ENCODE measurements around the gene NYNRIN. TPM values are rescaled to one million over a fixed set of nuclear protein-coding genes. Genes with fewer than 3 reads are reported as not detected.

Gene NYNRIN
- total RNA-seq, 1 experiment from 2014 or later, result 16.6 TPM

DNA sequence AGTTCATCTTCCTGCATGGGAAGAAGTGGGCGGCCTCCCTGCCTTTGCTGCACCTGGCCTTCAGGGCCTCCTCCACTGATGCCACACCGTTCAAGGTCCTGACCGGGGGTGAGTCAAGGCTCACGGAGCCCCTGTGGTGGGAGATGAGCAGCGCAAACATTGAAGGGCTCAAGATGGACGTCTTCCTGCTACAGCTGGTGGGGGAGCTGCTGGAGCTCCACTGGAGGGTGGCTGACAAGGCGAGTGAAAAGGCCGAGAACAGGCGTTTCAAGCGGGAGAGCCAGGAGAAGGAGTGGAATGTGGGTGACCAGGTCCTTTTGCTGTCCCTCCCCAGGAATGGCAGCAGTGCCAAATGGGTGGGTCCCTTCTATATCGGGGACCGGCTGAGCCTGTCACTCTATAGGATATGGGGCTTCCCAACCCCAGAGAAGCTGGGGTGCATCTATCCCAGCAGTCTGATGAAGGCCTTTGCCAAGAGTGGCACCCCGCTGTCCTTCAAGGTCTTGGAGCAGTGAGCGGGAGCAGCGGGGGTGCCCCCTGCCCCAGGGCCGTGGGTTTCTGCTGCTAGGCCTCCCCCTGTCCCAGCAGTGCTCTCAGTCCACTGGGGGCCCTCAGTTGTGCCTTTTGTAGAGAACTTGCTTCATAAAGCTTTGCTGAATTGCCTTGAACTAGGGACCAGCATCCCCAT, 18.3 kb downstream of the NYNRIN start:
- H3K9me3 Mint-ChIP-seq, result no peaks in the 10 kb centered on the region
- H3K27ac Mint-ChIP-seq, result no peak overlapping the region
- H3K27me3 Mint-ChIP-seq (ENCODE audit: low read depth), result peaks cover 30% of the 10 kb centered on the region
- DNase-seq (ENCODE audit: low spot score) (no peak), ATAC-seq (no peak)
- no peaks in the 10 kb centered on the region for H3K4me1 Mint-ChIP-seq
- ChIA-PET CTCF (interaction anchor here (0.7 to 5.4 kb wide), 7 partner anchors 10 to 84 kb away, joined by 3 to 37 read pairs (median 4); partner anchors contain the start of genes ADCY4, CBLN3, KHNYN and NYNRIN), POLR2A (interaction anchor here (0.9 kb wide), 1 partner anchor 17 kb away, joined by 3 read pairs; no protein-coding TSS in a partner anchor)
- H3K36me3 Mint-ChIP-seq, result peaks cover 9% of the 10 kb centered on the region; the same call in 1 of the 2 replicates
- TF ChIP-seq JAZF1 (CRISPR knock-in tag; IDR thresholded peaks at IDR 0.05), result no peak
- H3K4me3 Mint-ChIP-seq, result no peak overlapping the region

DNA sequence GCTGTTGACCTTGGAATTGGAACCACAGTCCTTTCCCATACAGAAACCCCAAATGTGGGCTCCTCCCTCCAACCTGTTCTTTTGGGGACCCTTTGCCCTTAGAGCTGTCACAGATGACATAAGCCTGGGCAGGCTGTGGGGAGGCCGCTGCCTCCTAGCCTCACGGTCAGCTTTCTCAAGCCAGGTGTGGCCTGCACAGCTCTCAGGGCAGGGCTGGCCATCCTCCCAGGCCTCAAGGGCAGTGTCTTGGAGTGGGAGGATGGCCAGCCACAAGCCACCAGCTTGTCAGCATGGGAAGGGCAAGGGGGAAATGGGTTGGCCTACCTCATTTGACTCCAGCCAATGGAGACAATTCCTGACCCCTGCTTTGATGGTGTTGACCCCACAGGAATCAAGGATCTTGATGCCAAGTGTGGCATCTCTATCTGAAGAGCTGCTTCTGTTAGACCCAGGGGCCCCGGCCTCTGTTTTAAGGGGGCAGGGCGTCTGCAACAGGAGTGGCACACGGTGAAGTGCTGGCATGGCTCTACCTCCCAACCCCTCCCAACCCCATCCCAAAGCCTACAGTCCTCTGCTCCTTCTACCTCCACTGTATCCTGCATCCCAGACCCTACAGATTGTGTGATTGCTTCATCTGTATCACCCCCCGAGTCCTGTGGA, 19.2 kb downstream of the NYNRIN start:
- no peak overlapping the region for H3K4me3 Mint-ChIP-seq
- ChIA-PET CTCF (interaction anchor here (1.1 to 5.4 kb wide), 7 partner anchors 9 to 85 kb away, joined by 3 to 37 read pairs (median 4); partner anchors contain the start of genes ADCY4, CBLN3 and KHNYN), POLR2A (no interaction called here)

DNA sequence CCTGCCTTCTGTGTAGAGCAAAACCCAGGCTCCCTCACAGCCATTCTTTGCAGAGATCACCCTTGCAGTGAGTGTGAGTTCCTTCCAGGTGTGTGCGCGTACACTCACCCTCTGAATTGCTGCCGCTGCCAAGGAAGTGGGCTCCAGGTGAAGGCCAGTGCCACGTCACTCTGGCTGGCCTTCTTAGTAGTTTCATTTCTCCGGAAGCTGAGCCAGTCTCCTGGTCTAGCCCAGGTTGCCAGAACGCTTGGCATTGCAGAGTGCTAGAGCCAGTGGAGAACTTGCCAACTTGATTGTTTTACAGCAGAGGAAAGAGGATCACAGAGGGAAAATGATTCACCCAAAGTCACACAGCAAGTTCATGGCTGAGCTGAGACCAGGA, 19.7 kb downstream of the NYNRIN start:
- TF ChIP-seq MXD4 (CRISPR knock-in tag; IDR thresholded peaks at IDR 0.05; ENCODE audit: borderline replicate concordance), result no peak
- no peak for TF ChIP-seq ETV6 (CRISPR knock-in tag; IDR thresholded peaks at IDR 0.05)
- no peak for TF ChIP-seq JUN (CRISPR knock-in tag; IDR thresholded peaks at IDR 0.05)
- TF ChIP-seq GTF2I (CRISPR knock-in tag; conservative IDR thresholded peaks at IDR 0.05), result no peak
- no peak for TF ChIP-seq KAT7 (CRISPR knock-in tag; IDR thresholded peaks at IDR 0.05; ENCODE audit: borderline replicate concordance)
- no peak for TF ChIP-seq NR3C1 (CRISPR knock-in tag; conservative IDR thresholded peaks at IDR 0.05; ENCODE audit: low read depth)
- no peak for TF ChIP-seq SMAD4 (CRISPR knock-in tag; IDR thresholded peaks at IDR 0.05)
- TF ChIP-seq NR2C2 (CRISPR knock-in tag; IDR thresholded peaks at IDR 0.05), result no peak
- TF ChIP-seq, protein P1, sequence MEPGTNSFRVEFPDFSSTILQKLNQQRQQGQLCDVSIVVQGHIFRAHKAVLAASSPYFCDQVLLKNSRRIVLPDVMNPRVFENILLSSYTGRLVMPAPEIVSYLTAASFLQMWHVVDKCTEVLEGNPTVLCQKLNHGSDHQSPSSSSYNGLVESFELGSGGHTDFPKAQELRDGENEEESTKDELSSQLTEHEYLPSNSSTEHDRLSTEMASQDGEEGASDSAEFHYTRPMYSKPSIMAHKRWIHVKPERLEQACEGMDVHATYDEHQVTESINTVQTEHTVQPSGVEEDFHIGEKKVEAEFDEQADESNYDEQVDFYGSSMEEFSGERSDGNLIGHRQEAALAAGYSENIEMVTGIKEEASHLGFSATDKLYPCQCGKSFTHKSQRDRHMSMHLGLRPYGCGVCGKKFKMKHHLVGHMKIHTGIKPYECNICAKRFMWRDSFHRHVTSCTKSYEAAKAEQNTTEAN (CRISPR knock-in tag; IDR thresholded peaks at IDR 0.05), result no peak
- TF ChIP-seq, protein P2, sequence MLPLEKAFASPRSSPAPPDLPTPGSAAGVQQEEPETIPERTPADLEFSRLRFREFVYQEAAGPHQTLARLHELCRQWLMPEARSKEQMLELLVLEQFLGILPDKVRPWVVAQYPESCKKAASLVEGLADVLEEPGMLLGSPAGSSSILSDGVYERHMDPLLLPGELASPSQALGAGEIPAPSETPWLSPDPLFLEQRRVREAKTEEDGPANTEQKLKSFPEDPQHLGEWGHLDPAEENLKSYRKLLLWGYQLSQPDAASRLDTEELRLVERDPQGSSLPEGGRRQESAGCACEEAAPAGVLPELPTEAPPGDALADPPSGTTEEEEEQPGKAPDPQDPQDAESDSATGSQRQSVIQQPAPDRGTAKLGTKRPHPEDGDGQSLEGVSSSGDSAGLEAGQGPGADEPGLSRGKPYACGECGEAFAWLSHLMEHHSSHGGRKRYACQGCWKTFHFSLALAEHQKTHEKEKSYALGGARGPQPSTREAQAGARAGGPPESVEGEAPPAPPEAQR (CRISPR knock-in tag; IDR thresholded peaks at IDR 0.05), result no peak
- TF ChIP-seq, protein P3, sequence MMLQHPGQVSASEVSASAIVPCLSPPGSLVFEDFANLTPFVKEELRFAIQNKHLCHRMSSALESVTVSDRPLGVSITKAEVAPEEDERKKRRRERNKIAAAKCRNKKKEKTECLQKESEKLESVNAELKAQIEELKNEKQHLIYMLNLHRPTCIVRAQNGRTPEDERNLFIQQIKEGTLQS (CRISPR knock-in tag; conservative IDR thresholded peaks at IDR 0.05), result no peak
- TF ChIP-seq, protein P4, sequence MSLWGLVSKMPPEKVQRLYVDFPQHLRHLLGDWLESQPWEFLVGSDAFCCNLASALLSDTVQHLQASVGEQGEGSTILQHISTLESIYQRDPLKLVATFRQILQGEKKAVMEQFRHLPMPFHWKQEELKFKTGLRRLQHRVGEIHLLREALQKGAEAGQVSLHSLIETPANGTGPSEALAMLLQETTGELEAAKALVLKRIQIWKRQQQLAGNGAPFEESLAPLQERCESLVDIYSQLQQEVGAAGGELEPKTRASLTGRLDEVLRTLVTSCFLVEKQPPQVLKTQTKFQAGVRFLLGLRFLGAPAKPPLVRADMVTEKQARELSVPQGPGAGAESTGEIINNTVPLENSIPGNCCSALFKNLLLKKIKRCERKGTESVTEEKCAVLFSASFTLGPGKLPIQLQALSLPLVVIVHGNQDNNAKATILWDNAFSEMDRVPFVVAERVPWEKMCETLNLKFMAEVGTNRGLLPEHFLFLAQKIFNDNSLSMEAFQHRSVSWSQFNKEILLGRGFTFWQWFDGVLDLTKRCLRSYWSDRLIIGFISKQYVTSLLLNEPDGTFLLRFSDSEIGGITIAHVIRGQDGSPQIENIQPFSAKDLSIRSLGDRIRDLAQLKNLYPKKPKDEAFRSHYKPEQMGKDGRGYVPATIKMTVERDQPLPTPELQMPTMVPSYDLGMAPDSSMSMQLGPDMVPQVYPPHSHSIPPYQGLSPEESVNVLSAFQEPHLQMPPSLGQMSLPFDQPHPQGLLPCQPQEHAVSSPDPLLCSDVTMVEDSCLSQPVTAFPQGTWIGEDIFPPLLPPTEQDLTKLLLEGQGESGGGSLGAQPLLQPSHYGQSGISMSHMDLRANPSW (CRISPR knock-in tag; conservative IDR thresholded peaks at IDR 0.05; ENCODE audit: low read depth), result no peak
- TF ChIP-seq, protein P5, sequence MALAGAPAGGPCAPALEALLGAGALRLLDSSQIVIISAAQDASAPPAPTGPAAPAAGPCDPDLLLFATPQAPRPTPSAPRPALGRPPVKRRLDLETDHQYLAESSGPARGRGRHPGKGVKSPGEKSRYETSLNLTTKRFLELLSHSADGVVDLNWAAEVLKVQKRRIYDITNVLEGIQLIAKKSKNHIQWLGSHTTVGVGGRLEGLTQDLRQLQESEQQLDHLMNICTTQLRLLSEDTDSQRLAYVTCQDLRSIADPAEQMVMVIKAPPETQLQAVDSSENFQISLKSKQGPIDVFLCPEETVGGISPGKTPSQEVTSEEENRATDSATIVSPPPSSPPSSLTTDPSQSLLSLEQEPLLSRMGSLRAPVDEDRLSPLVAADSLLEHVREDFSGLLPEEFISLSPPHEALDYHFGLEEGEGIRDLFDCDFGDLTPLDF (CRISPR knock-in tag; IDR thresholded peaks at IDR 0.05), result no peak
- TF ChIP-seq, protein P6, sequence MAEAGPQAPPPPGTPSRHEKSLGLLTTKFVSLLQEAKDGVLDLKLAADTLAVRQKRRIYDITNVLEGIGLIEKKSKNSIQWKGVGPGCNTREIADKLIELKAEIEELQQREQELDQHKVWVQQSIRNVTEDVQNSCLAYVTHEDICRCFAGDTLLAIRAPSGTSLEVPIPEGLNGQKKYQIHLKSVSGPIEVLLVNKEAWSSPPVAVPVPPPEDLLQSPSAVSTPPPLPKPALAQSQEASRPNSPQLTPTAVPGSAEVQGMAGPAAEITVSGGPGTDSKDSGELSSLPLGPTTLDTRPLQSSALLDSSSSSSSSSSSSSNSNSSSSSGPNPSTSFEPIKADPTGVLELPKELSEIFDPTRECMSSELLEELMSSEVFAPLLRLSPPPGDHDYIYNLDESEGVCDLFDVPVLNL (CRISPR knock-in tag; IDR thresholded peaks at IDR 0.05; ENCODE audit: borderline replicate concordance, low read depth), result no peak
- TF ChIP-seq FOXJ3 (CRISPR knock-in tag; IDR thresholded peaks at IDR 0.05; ENCODE audit: borderline replicate concordance), result no peak
- TF ChIP-seq OVOL2 (CRISPR knock-in tag; IDR thresholded peaks at IDR 0.05; ENCODE audit: borderline replicate concordance), result no peak
- TF ChIP-seq NFE2L1 (CRISPR knock-in tag; IDR thresholded peaks at IDR 0.05), result no peak
- ATAC-seq, result no peak
- Mint-ChIP-seq H3K4me3 (no peak overlapping the region), H3K4me1 (no peaks in the 10 kb centered on the region), H3K9me3 (no peaks in the 10 kb centered on the region), H3K27me3 (ENCODE audit: low read depth) (peaks cover 30% of the 10 kb centered on the region), H3K27ac (no peak overlapping the region), H3K36me3 (peaks cover 8% of the 10 kb centered on the region; the same call in 1 of the 2 replicates)
- ChIA-PET POLR2A (interaction anchor here (0.8 kb wide), 1 partner anchor 24 kb away, joined by 3 read pairs; no protein-coding TSS in a partner anchor), CTCF (interaction anchor here (0.6 to 5.4 kb wide), 8 partner anchors 9 to 110 kb away, joined by 3 to 37 read pairs (median 4); partner anchors contain the start of genes ADCY4, CBLN3, CIDEB and KHNYN)
- no peak for DNase-seq (ENCODE audit: low spot score)

More for the DNA sequence above, 19.2 kb downstream of the NYNRIN start:
- Mint-ChIP-seq H3K27ac (no peak overlapping the region), H3K4me1 (no peaks in the 10 kb centered on the region), H3K36me3 (peaks cover 9% of the 10 kb centered on the region; the same call in 1 of the 2 replicates), H3K9me3 (no peaks in the 10 kb centered on the region), H3K27me3 (ENCODE audit: low read depth) (peaks cover 30% of the 10 kb centered on the region)
- TF ChIP-seq ESRRA (CRISPR knock-in tag; IDR thresholded peaks at IDR 0.05; ENCODE audit: borderline replicate concordance) (no peak), TEAD4 (CRISPR knock-in tag; IDR thresholded peaks at IDR 0.05) (no peak)
- DNase-seq (ENCODE audit: low spot score), result no peak
- ATAC-seq, result no peak

Data from WTC11 (cell line).